GM12874 (cell line): ENCODE measurements around the gene COL4A2.

Source experiments
- TF ChIP-seq, protein P1 (sequence below): IDR thresholded peaks from 2 replicates; pipeline ENCODE4 v1.5.1; 2011; ENCODE audit warnings: low read depth, mild to moderate bottlenecking, control low read depth, low read length, moderate library complexity; ENCODE audit not compliant: insufficient read depth

Gene COL4A2

DNA sequence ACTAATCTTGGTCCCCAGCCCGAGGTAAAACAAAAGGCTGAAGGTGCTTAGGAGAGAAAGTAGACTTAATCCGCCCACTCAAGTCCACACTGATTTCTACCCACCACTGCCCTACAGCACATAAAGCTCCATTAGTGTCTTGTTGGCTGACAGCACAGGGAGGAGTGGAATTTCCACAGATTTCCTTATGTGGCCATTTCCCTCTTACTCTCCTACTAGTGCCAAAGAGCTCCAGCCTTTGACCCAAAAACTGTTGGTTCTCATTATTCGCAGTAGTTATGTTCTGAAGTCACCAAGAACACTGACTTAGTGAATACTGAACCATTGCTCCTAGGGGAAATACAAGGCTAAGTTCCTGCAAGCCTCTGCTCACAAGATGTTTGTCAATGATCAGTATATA lies 193.3 kb downstream of the COL4A2 start:
- TF ChIP-seq, protein P1, sequence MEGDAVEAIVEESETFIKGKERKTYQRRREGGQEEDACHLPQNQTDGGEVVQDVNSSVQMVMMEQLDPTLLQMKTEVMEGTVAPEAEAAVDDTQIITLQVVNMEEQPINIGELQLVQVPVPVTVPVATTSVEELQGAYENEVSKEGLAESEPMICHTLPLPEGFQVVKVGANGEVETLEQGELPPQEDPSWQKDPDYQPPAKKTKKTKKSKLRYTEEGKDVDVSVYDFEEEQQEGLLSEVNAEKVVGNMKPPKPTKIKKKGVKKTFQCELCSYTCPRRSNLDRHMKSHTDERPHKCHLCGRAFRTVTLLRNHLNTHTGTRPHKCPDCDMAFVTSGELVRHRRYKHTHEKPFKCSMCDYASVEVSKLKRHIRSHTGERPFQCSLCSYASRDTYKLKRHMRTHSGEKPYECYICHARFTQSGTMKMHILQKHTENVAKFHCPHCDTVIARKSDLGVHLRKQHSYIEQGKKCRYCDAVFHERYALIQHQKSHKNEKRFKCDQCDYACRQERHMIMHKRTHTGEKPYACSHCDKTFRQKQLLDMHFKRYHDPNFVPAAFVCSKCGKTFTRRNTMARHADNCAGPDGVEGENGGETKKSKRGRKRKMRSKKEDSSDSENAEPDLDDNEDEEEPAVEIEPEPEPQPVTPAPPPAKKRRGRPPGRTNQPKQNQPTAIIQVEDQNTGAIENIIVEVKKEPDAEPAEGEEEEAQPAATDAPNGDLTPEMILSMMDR: no peak

DNA sequence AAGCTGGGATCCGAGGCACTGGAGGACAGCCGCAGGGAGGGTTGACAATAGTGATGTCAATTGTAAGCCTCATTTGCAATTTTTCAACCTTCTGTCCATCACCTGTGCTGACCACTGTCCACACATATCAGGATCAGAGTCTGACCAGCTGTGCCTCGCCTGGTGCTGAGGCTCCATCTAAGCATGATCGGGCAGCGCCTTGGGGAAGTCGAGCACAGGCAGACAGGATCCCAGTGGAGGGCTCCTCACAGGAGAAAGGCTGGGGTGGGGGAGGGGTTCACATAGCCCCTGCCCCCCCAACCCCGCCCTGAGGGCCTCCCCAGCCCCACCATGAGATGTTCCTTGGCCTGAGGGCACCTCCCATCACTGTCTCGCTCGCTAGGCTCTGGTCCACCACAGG lies 194.1 kb downstream of the COL4A2 start:
- TF ChIP-seq, protein P1: no peak

DNA sequence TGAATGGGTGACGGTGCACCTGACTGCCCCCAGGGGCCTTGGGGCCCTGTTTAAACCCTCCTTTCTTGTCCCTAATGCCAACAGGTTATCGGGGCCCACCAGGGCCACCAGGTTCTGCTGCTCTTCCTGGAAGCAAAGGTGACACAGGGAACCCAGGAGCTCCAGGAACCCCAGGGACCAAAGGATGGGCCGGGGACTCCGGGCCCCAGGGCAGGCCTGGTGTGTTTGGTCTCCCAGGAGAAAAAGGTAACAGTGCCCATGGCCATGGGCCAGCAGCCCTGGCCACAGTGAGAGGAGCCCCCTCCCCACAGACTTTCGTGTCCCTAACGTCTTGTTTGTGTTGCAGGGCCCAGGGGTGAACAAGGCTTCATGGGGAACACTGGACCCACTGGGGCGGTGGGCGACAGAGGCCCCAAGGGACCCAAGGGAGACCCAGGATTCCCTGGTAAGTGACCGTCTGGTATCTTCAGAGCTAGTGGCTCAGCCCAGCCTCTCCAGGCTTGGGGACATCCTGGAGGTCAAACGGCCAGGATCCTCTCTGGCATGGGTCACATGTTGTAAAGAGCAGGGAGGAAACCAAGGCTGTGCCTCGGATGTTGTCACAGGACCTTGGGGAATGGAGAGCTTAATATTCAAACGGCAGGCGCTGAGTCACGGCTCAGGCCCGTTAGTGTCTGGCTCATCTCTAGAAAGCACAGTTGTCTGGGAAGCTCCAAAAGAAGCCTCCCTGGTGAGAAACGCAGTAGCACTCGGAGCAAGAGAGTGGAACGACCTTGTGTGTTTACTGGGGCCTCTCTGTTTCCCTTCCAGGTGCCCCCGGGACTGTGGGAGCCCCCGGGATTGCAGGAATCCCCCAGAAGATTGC lies 196.2 kb downstream of the COL4A2 start:
- TF ChIP-seq, protein P1: no peak

DNA sequence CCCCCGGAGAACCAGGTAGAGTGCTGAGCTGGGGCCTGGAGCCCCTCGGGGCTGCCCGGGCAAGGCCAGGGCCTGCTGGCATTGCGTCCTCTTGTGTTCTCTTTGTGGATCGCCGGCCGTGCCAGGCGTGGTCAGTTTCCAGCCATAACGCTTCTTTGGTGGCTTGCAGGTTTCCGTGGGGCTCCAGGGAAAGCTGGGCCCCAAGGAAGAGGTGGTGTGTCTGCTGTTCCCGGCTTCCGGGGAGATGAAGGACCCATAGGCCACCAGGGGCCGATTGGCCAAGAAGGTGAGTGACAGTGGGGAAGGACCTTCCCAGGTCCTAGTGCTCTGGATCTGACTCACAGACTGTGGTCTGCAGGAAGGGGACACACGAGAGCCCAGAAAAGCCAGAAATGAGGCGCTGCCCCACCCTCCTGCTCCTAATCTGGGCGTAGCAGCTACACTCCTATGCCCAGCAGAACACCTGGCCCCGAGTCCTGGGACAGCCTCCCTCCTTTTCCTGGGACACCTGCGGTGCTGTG lies 197.0 kb downstream of the COL4A2 start:
- TF ChIP-seq, protein P1: no peak

DNA sequence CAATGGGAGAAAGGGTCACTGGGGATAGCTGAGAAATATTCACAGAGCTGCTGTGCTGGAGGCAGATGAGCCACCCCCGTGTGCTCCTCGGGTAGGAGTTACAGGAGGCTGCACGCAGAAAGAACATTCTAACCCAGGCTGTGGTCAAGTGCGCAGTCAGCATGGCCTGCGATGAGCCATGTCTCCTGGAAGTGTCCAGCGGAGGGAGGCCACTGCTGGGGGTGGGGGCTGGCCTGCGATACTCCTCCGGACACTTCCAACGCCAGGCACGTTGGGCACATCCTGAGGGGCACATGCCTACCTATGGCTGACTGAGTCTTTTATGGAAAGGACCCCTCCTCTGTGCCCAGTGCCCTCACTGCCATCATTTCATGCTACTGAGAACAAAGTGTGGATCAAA lies 198.5 kb downstream of the COL4A2 start:
- TF ChIP-seq, protein P1: no peak

DNA sequence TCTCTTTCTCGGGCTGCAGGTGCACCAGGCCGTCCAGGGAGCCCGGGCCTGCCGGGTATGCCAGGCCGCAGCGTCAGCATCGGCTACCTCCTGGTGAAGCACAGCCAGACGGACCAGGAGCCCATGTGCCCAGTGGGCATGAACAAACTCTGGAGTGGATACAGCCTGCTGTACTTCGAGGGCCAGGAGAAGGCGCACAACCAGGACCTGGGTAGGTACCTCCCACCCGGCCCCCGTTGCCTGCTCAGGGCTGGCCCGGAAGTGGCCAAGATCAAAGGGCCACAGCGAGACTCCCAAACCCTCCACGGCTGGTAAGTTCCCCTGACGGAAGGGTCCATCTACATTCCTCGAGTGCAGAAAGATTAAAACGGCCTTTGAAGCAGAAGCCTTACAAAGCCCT lies 199.3 kb downstream of the COL4A2 start:
- TF ChIP-seq, protein P1: no peak

DNA sequence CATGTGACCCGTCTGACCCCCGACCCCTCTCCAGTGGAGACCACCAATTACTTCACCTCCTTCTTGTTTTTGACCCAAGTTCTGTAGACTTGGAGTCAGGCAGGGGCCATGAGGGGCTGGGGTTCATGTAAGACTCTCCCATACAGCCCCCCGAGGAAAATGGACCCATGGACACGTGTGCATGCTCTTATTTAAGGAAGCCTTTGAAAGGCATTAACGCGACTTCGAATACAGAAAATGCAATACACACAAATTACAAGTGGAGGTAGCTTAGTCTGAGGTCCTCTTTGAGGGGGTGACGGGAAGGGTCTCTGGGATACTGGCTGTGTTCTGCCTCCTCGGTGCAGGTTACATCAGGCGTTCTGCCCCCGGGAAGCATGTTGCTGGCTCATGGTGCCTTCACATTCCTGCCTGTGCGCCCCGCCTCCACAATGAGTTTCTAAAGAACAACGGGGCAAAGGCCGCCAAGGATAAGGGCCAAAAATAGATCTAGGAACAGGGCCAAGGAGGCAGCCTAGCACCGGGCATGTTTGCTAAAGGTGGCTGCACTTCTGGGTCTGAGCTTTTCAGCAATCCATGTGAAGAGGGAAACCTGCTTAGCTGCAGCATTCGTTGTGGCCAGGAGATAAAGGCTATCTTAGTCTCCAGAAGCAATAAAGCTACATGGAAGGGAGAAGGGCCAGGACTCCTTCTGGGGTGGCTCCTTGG lies 199.9 kb downstream of the COL4A2 start:
- TF ChIP-seq, protein P1: no peak
